GM18508 (cell line): ENCODE measurements around the gene TPSB2.
"Not testable (repeated sequence)": the region's sequence is repeated elsewhere in the genome, so short reads cannot be mapped to it uniquely, and the experiment has no call there.

Experiments
- ATAC-seq: cut with Tn5 transposase; IDR thresholded peaks from one replicate; pipeline ENCODE4 v1.9.1; 2021; ENCODE audit warnings: moderate number of reproducible peaks; ENCODE audit not compliant: insufficient read depth, unreplicated experiment

TPSB2 gene

DNA sequence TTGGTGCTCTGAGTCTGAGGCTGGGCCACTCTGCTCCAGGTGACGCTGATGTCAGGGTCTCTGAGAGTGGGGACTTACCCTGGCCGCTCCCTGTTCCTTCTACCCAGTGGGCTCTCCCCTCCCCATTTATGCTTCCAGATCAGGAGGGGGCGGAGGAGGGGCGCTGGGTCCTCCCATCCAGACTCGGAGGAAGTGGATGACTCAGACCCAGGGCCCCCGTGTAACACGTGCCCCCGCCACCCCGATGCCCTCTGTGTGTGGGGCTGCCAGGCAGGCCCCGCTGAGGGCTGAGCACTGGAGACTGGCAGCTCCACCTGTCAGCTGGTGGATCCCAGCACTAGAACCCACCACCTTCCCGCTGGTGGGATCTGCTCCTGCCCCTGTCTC is at the start of gene TPSB2:
TPSB2 (minus strand) TSS at position 101 of the 387 bp plus-strand sequence. CDS start 233 bp downstream, outside the sequence.
- ATAC-seq: not testable (repeated sequence)

GRCh38 chr16:1279081-1279944 is 49.3 kb upstream of the TPSB2 start:
- no peak for ATAC-seq

DNA sequence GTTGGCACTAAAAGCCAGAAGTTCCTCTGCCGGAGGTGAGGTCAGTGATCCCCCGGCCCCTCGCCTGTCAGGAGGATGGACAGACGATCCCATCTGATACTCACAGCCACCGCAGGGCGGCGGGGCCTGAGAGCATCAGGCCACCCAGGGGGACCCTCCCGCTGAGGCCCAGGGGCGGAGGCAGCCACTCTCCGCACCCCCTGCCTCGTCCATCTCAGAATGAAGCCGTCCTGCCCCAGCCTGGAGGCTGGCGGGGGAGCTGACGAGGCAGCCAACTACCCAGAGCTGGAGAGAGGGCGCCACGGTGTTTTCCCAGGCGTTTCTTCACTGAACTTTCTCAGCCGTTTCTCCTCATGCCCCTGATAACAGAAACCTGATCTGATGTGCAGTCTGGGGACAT is 48.5 kb upstream of the TPSB2 start:
- no peak for ATAC-seq

GRCh38 chr16:1277617-1278282 is 47.8 kb upstream of the TPSB2 start:
- no peak for ATAC-seq

DNA sequence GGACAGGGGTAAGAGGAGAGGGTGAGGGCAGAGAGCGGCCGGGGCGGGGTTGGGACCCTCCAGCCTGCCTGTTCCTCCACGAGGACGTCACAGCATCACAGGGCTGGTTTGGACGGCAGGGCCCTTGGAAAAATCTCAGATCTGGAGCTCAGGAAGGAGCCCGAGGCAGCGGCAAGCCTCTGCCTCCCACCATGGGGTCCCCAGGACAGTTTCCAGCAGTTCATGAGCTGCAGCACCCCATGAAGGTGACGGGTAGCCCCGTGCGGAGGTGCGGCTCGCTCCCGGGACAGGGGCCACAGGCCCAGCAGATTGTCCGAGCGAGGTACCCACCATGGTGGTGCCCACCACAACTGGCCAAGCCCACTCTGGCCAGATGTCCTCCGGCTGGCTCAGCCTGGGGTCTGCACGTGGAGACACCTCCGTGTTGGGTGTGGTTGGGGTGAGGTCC is 47.2 kb upstream of the TPSB2 start:
- ATAC-seq: no peak

- no peak for ATAC-seq
Measured at GRCh38 chr16:1276580-1276878, 46.5 kb upstream of the TPSB2 start.

- no peak for ATAC-seq
Measured at GRCh38 chr16:1275791-1276579, 46.0 kb upstream of the TPSB2 start.

DNA sequence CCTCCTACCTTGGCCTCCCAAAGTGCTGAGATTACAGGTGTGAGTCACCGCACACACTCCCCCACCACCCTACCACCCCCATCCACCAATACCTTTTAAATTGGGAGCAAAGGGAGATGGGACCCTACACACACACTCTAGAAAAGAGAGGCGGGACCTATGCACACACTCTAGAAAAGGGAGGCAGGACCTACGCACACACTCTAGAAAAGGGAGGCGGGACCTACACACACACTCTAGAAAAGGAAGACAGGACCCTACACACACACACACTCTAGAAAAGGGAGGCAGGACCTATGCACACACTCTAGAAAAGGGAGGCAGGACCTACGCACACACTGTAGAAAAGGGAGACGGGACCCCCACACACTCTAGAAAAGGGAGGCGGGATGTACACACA is 44.8 kb upstream of the TPSB2 start:
- ATAC-seq: no peak

DNA sequence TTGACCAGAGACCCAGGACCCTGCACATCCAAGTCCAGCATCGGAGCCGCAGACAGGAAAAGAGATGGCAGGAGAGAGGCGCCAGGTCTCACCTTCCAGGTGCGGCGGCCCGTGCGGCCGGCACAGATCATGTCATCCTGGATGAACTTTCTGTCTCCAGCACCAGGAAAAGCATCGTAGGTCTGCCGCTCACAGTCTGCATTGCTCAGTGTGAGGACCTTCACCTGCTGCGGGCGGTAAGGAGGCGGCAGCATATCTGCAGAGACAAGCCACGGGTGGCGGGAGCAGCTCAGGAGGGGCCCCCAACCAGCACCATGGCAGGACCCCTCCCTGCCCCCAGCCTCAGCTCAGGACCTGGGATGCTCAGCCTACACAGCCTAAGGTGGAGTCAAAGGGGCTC is 43.8 kb upstream of the TPSB2 start:
- ATAC-seq: no peak

- ATAC-seq: no peak
Measured at GRCh38 chr16:1272453-1273198, 42.6 kb upstream of the TPSB2 start.

DNA sequence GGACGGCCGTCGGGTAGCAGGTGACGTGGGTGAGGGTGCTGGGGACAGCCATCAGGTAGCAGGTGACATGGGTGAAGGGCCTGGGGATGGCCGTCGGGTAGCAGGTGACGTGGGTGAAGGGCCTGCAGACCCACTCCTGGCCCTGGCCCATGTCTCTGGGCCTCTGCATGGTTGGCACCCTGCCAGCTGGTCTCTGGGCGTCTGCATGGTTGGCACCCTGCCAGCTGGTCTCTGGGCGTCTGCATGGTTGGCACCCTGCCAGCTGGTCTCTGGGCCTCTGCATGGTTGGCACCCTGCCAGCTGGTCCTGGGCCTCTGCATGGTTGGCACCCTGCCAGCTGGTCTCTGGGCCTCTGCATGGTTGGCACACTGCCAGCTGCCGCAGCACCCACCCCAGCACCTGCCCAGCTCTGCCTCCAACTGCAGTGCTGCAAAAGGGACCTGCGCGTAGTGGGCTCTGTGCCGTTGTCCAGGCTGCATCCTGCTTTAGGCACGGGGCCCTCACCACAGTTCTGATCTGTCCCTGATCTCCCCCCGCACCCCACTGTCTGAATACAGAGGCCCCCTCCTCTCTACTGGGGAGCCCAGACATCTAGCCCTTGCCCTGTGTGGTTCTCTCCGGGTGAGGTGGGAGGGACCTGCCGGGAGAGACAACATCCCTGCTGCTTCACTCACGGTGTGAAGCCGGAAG is 41.9 kb upstream of the TPSB2 start:
- not testable (repeated sequence) for ATAC-seq

GRCh38 chr16:1271380-1271723 is 41.4 kb upstream of the TPSB2 start:
- ATAC-seq: no peak

- not testable (repeated sequence) for ATAC-seq
Measured at GRCh38 chr16:1269418-1269817, 39.4 kb upstream of the TPSB2 start.

- no peak for ATAC-seq
Measured at GRCh38 chr16:1265826-1266225, 35.8 kb upstream of the TPSB2 start.

DNA sequence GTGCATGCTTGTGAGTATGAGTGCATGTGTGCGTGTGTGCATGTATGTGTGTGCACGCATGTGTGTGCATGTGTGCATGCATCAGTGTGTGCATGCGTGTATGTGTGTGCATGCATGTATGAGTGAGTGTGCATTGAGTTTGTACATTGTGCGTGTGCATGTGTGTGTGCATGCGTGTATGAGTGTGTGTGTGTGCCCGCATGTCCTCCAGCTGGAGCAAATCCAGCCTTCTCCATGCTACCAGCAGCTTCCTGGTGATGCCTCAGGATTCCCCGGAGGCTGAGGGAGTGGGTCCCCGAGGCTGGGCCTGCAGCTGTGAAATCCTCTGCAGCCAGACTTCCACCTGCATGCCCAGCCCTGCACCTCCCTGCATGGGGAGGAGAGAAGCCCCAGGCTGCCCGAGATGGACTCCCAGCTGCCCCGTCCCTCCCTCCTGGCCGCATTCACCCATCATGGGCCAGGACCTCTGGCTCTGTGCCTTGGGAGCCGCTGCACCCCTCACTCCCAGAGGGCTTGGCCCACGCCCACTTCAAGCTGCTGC is 35.2 kb upstream of the TPSB2 start:
- no peak for ATAC-seq

- no peak for ATAC-seq
Measured at GRCh38 chr16:1264345-1265089, 34.5 kb upstream of the TPSB2 start.

DNA sequence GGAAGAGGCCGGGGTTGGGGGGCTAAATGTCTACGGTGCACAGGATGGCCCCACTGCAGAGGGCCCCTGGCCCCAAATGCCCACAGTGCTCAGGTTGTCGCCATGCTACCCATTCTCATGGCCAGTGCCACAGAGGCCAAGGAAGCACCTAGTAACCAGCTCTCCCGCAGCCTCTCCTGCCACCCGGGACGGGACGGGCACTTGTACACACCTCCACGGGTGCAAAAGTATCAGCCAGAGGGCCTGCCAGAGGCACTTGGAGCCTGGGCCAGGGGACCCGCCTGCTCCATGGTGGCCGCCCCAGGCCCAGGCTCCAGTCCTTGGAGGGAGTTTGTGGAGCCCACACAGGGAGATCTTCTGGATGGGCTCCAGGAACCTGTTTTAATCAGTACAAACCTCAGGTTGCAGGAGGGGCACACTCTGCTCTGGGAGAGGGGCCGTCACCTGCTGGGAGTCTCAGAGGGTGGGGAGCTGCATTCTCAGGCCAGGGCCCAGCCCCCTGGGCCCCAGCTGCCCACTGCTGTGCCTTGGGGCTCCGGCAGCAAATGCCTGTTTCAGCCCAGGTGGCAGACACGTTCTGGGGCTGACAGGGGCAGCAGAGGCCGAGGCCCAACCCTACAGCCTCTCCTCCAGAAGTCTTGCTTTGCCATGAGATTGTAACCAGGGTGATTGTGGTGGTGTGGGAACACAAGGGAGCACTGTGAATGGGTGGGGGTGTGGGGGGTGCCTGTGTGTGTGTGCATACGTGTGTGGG is 33.8 kb upstream of the TPSB2 start:
- no peak for ATAC-seq

DNA sequence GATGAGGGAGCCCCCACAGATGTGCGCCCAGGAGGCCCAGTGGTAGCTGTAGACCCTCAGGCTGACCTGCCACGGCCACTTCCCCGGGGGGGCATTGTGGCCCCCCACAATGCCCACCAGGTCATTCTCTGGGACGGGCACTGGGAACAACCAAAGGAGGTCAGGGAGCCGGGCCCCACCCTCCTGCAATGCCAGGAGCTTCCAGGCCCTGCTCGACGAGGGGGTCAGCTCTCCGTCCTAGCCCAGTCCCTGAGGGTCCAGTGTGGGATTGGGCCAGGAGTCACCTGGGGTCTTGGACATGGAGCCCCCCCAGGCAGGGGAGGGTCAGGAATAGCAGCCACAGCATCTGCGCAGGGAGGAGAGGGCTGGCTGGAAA is 32.9 kb upstream of the TPSB2 start:
- no peak for ATAC-seq
